CD4-positive, alpha-beta T cell (primary cell): ENCODE data around the gene COA5. TPM values are rescaled to one million over a fixed set of nuclear protein-coding genes. Genes with fewer than 3 reads are reported as not detected.

Source experiments
- ATAC-seq: fragments of 200-7000 bp; cut with Tn5 transposase; one replicate; pipeline ENCODE4 v1.10.0; 2022; ENCODE audit warnings: mild to moderate bottlenecking; ENCODE audit not compliant: poor library complexity
- CTCF ChIA-PET: fragments of 350-600 bp; sonication (Branson Sonifier 250); formaldehyde crosslinking; loops from one replicate; lab custom pipeline; 2021; ENCODE audit warnings: antibody characterized with exemption, inconsistent platforms; lab: Charles Lee
- POLR2A ChIA-PET: fragments of 350-600 bp; sonication (Branson Sonifier 250); formaldehyde crosslinking; loops from one replicate; lab custom pipeline; 2021; ENCODE audit warnings: antibody characterized with exemption, inconsistent platforms; lab: Charles Lee
- DNase-seq, 14 experiments: peaks; one replicate each; pipeline ENCODE4 v3.0.0-alpha.2; 2013 to 2020; ENCODE audit warnings: mixed read lengths in 2 of 14
- H3K27ac ChIP-seq, 2 donors: one replicate each; pipeline versions ENCODE4 v1.5.1 to v1.7.0; 2013; ENCODE audit warnings: low read length in 2 of 2, low read depth in 1 of 2, mild to moderate bottlenecking in 1 of 2
- H3K27me3 ChIP-seq, 2 experiments: 1 replicate in 1 of 2; 2 replicates in 1 of 2; pipeline versions ENCODE4 v1.6.1 to v1.7.0; 2013; ENCODE audit warnings: low read length in 2 of 2, control low read depth in 1 of 2, mild to moderate bottlenecking in 1 of 2, moderate library complexity in 1 of 2; ENCODE audit not compliant: insufficient read depth in 2 of 2, control insufficient read depth in 1 of 2
- H3K36me3 ChIP-seq: one replicate; pipeline ENCODE4 v1.6.1; 2013; ENCODE audit warnings: low read length, control low read depth; ENCODE audit not compliant: insufficient read depth
- H3K4me1 ChIP-seq: one replicate; pipeline ENCODE4 v1.6.1; 2013; ENCODE audit warnings: low read length, control low read depth; ENCODE audit not compliant: insufficient read depth
- H3K4me3 ChIP-seq: one replicate; pipeline ENCODE4 v1.5.1; 2013; ENCODE audit warnings: mild to moderate bottlenecking, low read length, moderate library complexity
- H3K9me3 ChIP-seq, 2 experiments: 1 replicate in 1 of 2; 2 replicates in 1 of 2; pipeline versions ENCODE4 v1.6.1 to v1.7.0; 2013; ENCODE audit warnings: low read length in 2 of 2, mild to moderate bottlenecking in 2 of 2, control low read depth in 1 of 2, moderate library complexity in 1 of 2; ENCODE audit not compliant: control insufficient read depth in 1 of 2, insufficient read depth in 1 of 2
- H3K27ac Mint-ChIP-seq: one replicate; pipeline ENCODE4 v1.8.0; 2020; ENCODE audit warnings: mixed read lengths
- H3K27me3 Mint-ChIP-seq: one replicate; pipeline ENCODE4 v1.8.0; 2021; ENCODE audit warnings: mixed read lengths
- H3K36me3 Mint-ChIP-seq: one replicate; pipeline ENCODE4 v1.8.0; 2021; ENCODE audit warnings: low read depth, mixed read lengths
- H3K4me1 Mint-ChIP-seq: one replicate; pipeline ENCODE4 v1.8.0; 2021; ENCODE audit warnings: low read depth, mixed read lengths
- H3K4me3 Mint-ChIP-seq: one replicate; pipeline ENCODE4 v1.8.0; 2020; ENCODE audit warnings: mild to moderate bottlenecking, mixed read lengths
- H3K9me3 Mint-ChIP-seq: one replicate; pipeline ENCODE4 v1.8.0; 2020; ENCODE audit warnings: mixed read lengths
- intact Hi-C, 2 experiments: fragments of 100-400 bp; cut with DNase I in 1 of 2; cut with micrococcal nuclease in 1 of 2; formaldehyde crosslinking; loops; one replicate each; pipeline versions ENCODE4 v1.15.1 to v1.9.0; 2023 to 2025; cut with DNase I, micrococcal nuclease
- total RNA-seq, 174 experiments: library from RNA in 2 of 174; stranded (reverse) in 2 of 174; gene quantifications; one replicate each; pipeline ENCODE4 v1.2.3 and lab custom pipeline; 2021 to 2026
- TF ChIP-seq, protein P1 (sequence below): fragments of 200-600 bp; IDR thresholded peaks from one replicate; pipeline ENCODE4 v1.8.0; 2022; ENCODE audit warnings: antibody characterized with exemption, mild to moderate bottlenecking

The COA5 gene
- total RNA-seq, 2 experiments from 2014 or later: 29.2 to 30.1 TPM

DNA sequence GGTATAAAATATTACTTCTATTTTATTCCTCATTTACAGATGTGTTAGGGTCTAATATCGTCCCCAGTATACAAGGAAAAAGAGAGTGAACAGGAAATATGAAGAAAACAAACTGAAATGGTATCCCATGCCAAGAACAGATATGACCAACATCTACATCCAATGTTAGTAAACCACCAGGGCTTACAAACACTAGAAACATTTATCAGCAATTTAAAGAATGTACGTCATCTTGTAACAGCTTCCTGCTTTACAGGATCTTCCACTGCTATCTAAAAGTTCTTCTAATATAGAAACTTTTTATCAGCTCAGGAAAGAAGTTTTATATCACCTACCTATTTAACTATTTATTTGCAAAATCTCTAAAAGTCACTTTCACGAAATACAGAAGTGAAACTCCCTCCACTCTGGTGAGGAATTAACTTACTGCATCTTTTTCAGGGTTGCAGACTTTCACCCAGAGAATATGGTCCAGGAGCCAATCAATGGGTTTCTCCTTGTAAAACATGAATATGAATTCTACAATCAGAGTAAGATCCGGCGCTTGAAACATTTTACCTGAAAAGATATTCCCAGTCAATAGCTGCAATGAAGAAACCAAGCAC is 35.3 kb upstream of the COA5 start:
- Histone ChIP-seq H3K4me1 (peaks cover 7% of the 10 kb centered on the region), H3K27ac (no peak overlapping the region), H3K9me3 (no peaks in the 10 kb centered on the region), H3K36me3 (peaks cover 90% of the 10 kb centered on the region), H3K27me3 (no peaks in the 10 kb centered on the region), H3K4me3 (no peak overlapping the region)
- intact Hi-C loops: loop anchor here in 1 of 2 experiments (10.0 kb wide), 1 partner anchor 421 kb away; no protein-coding TSS in a partner anchor
- ChIA-PET POLR2A (no interaction called here), CTCF (no interaction called here)
- H3K36me3 Mint-ChIP-seq: peaks cover 90% of the 10 kb centered on the region
- peaks cover 24% of the 10 kb centered on the region for H3K4me1 Mint-ChIP-seq
- peak overlapping the region; percentile 77 for H3K27ac Mint-ChIP-seq
- TF ChIP-seq, protein P1, sequence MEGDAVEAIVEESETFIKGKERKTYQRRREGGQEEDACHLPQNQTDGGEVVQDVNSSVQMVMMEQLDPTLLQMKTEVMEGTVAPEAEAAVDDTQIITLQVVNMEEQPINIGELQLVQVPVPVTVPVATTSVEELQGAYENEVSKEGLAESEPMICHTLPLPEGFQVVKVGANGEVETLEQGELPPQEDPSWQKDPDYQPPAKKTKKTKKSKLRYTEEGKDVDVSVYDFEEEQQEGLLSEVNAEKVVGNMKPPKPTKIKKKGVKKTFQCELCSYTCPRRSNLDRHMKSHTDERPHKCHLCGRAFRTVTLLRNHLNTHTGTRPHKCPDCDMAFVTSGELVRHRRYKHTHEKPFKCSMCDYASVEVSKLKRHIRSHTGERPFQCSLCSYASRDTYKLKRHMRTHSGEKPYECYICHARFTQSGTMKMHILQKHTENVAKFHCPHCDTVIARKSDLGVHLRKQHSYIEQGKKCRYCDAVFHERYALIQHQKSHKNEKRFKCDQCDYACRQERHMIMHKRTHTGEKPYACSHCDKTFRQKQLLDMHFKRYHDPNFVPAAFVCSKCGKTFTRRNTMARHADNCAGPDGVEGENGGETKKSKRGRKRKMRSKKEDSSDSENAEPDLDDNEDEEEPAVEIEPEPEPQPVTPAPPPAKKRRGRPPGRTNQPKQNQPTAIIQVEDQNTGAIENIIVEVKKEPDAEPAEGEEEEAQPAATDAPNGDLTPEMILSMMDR: no peak
- H3K9me3 Mint-ChIP-seq: no peaks in the 10 kb centered on the region
- H3K4me3 Mint-ChIP-seq: no peak overlapping the region
- no peaks in the 10 kb centered on the region for H3K27me3 Mint-ChIP-seq
- DNase-seq (no peak), ATAC-seq (no peak)

DNA sequence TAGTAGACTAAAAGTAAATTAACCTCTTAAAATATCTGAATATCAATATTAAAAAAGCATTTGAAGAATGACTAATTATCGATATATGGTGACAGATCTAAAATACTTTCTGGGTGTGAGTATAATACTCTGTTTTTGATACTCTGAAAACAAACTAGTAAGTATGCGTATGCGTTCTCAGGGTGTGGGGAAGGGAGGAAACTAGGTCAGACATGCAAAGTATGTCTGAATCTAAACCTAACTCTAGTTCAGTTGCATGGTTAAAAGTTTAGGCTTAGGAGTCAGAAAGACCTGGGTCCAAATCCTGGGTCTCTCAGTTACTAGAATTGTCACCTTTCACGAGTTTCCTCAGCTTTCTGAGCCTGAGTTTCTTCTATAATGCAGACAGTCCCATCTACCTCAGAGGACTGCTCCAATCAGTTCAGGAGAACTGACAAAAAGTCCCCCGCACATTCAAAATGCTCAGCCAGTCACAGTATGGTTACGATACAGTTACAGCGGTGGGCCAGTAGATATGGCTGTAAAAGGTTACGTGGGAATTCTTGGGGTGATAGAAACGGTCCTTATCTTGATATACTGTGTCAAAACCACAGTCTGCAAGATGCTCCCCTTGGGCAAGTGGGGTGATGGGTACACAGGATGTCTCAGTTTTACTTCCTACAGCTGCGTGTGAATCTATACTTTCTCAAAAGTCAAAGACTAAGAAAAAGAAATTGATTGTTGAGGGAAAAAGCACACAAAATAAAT is 29.3 kb upstream of the COA5 start:
- Histone ChIP-seq H3K27me3 (no peaks in the 10 kb centered on the region), H3K27ac (peak overlapping the region; percentile 20 to 85), H3K4me3 (no peak overlapping the region), H3K36me3 (peaks cover 88% of the 10 kb centered on the region), H3K4me1 (peaks cover 31% of the 10 kb centered on the region), H3K9me3 (no peaks in the 10 kb centered on the region)
- H3K4me1 Mint-ChIP-seq: peaks cover 44% of the 10 kb centered on the region
- no peaks in the 10 kb centered on the region for H3K9me3 Mint-ChIP-seq
- DNase-seq: peak in 10 of 14 experiments; percentile 25 to 87 (median 49)
- H3K27ac Mint-ChIP-seq: peak overlapping the region; percentile 99
- H3K4me3 Mint-ChIP-seq: peak overlapping the region; percentile 79
- ChIA-PET CTCF (interaction anchor here (0.7 to 5.9 kb wide), 2 partner anchors 12 to 93 kb away, joined by 3 to 32 read pairs; partner anchors contain the start of gene MGAT4A), POLR2A (interaction anchor here (1.0 to 2.2 kb wide), 4 partner anchors 12 to 185 kb away, joined by 3 to 5 read pairs (median 4); partner anchors contain the start of gene MGAT4A)
- H3K36me3 Mint-ChIP-seq: peaks cover 88% of the 10 kb centered on the region
- H3K27me3 Mint-ChIP-seq: no peaks in the 10 kb centered on the region
- peak; percentile 80 for ATAC-seq
- TF ChIP-seq, protein P1: no peak
- intact Hi-C loops: loop anchor here in 1 of 2 experiments (1.0 to 10.0 kb wide), 2 partner anchors 200 to 517 kb away; partner anchors contain the start of genes LIPT1 and TSGA10

DNA sequence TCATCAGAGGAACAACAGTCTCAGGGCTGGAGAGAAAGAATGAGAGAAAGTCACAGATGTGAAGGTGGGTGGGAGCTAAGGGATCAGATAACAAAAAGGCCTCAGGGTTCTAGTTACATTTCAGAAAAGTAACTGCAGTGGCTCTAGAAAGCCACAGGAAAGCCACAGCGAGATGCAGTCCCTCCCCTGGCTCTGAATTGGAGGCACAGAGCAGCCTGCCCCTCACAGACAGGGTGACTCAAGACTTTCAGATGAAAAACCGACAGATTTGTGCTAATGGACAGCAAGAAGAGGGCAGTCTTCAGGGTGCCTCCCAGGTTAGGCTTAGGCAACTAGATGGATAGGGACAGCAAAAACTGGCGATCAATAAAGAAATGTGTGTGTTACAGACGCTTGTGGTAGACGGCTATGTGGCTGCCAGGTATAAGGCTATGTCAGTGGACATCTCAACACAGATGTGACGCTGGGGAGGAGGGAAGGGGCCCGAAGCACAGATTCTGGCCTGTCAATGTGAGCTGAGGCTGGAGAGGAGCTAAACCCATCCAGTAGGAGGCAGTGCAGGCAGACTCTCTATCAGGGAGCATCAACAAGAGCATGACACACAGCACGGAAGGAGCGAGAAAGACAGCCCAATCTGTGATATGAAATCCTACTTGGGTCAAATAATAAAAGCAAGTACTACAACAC is 26.2 kb upstream of the COA5 start:
- Histone ChIP-seq H3K4me3 (no peak overlapping the region), H3K27ac (peak overlapping the region; percentile 9 to 25), H3K4me1 (peaks cover 31% of the 10 kb centered on the region), H3K36me3 (peaks cover 90% of the 10 kb centered on the region), H3K9me3 (no peaks in the 10 kb centered on the region), H3K27me3 (no peaks in the 10 kb centered on the region)
- Mint-ChIP-seq H3K4me3 (no peak overlapping the region), H3K9me3 (no peaks in the 10 kb centered on the region), H3K27ac (peak overlapping the region; percentile 83), H3K27me3 (no peaks in the 10 kb centered on the region), H3K4me1 (peaks cover 40% of the 10 kb centered on the region), H3K36me3 (peaks cover 91% of the 10 kb centered on the region)
- DNase-seq (peak in 10 of 14 experiments; percentile 28 to 76 (median 48)), ATAC-seq (peak; percentile 60)
- ChIA-PET POLR2A (interaction anchor here (1.1 to 2.0 kb wide), 3 partner anchors 10 to 140 kb away, joined by 3 to 4 read pairs (median 3); no protein-coding TSS in a partner anchor), CTCF (interaction anchor here (0.5 to 5.9 kb wide), 14 partner anchors 9 to 397 kb away, joined by 3 to 32 read pairs (median 4); partner anchors contain the start of gene MGAT4A)
- TF ChIP-seq, protein P1: no peak
- intact Hi-C loops: loop anchor here (2.0 to 10.0 kb wide), 3 partner anchors 14 to 520 kb away; partner anchors contain the start of genes LIPT1 (in 1 of the 2) and TSGA10 (in 1 of the 2)
